SK-N-SH (cell line): ENCODE results near the gene TBX4. TPM values are rescaled to one million over a fixed set of nuclear protein-coding genes. Genes with fewer than 3 reads are reported as not detected.
"Not testable (repeated sequence)": the region's sequence is repeated elsewhere in the genome, so short reads cannot be mapped to it uniquely, and the experiment has no call there.

Experiments used
- CTCF ChIA-PET: fragments of 300-600, 350-600 bp; formaldehyde crosslinking; extraction: SDS; loops from one replicate; lab custom pipeline; 2021; lab: Yijun Ruan, JAX
- POLR2A ChIA-PET: fragments of 350-600 bp; sonication (Branson Sonifier 250); formaldehyde crosslinking; extraction: SDS; loops from one replicate; lab custom pipeline; 2020; ENCODE audit warnings: antibody characterized with exemption, inconsistent platforms; lab: Yijun Ruan, JAX
- DNase-seq: peaks from one replicate; pipeline ENCODE4 v3.0.0; 2012
- H2AFZ ChIP-seq: fragments of 200-600 bp; sonication (generic); 2 replicates; pipeline ENCODE4 v1.8.1; 2016; ENCODE audit warnings: antibody characterized with exemption, mild to moderate bottlenecking, low read depth
- H3F3A ChIP-seq: fragments of 200-600 bp; sonication (generic); replicated peaks from 2 replicates; pipeline ENCODE3; 2016; ENCODE audit warnings: antibody characterized with exemption, mild to moderate bottlenecking; ENCODE audit not compliant: insufficient read depth
- H3K27ac ChIP-seq, 2 experiments: fragments of 200-500 bp in 1 of 2; fragments of 200-600 bp in 1 of 2; sonication (Bioruptor generic) in 1 of 2; sonication (generic), shearing (Covaris generic) in 1 of 2; 2 replicates each; pipeline versions ENCODE4 v1.5.1 to v1.6.1; 2014 to 2016; ENCODE audit warnings: low read depth in 2 of 2, inconsistent platforms in 1 of 2, low read length in 1 of 2, mild to moderate bottlenecking in 1 of 2, mixed read lengths in 1 of 2
- H3K27me3 ChIP-seq: fragments of 200-600 bp; sonication (generic), shearing (Covaris generic); 2 replicates; pipeline ENCODE4 v1.6.1; 2016; ENCODE audit warnings: mixed run types; ENCODE audit not compliant: insufficient read depth
- H3K36me3 ChIP-seq, 2 experiments: fragments of 200-500 bp in 1 of 2; fragments of 200-600 bp in 1 of 2; sonication (Bioruptor generic) in 1 of 2; sonication (generic) in 1 of 2; replicated peaks in 1 of 2; 2 replicates each; pipeline versions ENCODE3 to v1.5.1; 2014 to 2016; ENCODE audit warnings: low read length in 1 of 2, mild to moderate bottlenecking in 1 of 2; ENCODE audit not compliant: insufficient read depth in 2 of 2, control insufficient read depth in 1 of 2
- H3K4me1 ChIP-seq, 2 experiments: fragments of 200-500 bp in 1 of 2; fragments of 200-600 bp in 1 of 2; sonication (Bioruptor generic) in 1 of 2; sonication (generic), shearing (Covaris generic) in 1 of 2; 2 replicates each; pipeline versions ENCODE4 v1.5.1 to v1.6.1; 2014 to 2016; ENCODE audit warnings: low read depth in 1 of 2, low read length in 1 of 2, mixed run types in 1 of 2; ENCODE audit not compliant: insufficient read depth in 2 of 2, control insufficient read depth in 1 of 2
- H3K4me2 ChIP-seq: fragments of 200-600 bp; sonication (generic), shearing (Covaris generic); 2 replicates; pipeline ENCODE4 v1.6.1; 2017; ENCODE audit warnings: mixed run types
- H3K4me3 ChIP-seq, 2 experiments: fragments of 200-500 bp in 1 of 2; fragments of 200-600 bp in 1 of 2; sonication (Bioruptor generic) in 1 of 2; sonication (generic), shearing (Covaris generic) in 1 of 2; 2 replicates each; pipeline versions ENCODE4 v1.5.1 to v1.8.1; 2014 to 2016; ENCODE audit warnings: low read depth in 2 of 2, inconsistent platforms in 1 of 2, low read length in 1 of 2, mild to moderate bottlenecking in 1 of 2, mixed read lengths in 1 of 2, moderate library complexity in 1 of 2
- H3K79me2 ChIP-seq: fragments of 200-600 bp; sonication (generic); 2 replicates; pipeline ENCODE4 v1.8.1; 2017; ENCODE audit warnings: mild to moderate bottlenecking; ENCODE audit not compliant: insufficient read depth
- H3K9ac ChIP-seq: fragments of 200-600 bp; sonication (generic); 2 replicates; pipeline ENCODE4 v1.6.1; 2017; ENCODE audit warnings: mixed run types
- H3K9me2 ChIP-seq: fragments of 200-600 bp; sonication (generic); 2 replicates; pipeline ENCODE4 v1.6.1; 2017; ENCODE audit warnings: mixed run types
- H3K9me3 ChIP-seq: fragments of 200-600 bp; sonication (generic); 2 replicates; pipeline ENCODE4 v1.6.1; 2017; ENCODE audit warnings: mixed run types, mild to moderate bottlenecking, moderate library complexity
- H4K20me1 ChIP-seq: fragments of 200-600 bp; sonication (generic); 2 replicates; pipeline ENCODE4 v1.6.1; 2017; ENCODE audit warnings: mild to moderate bottlenecking, mixed run types; ENCODE audit not compliant: insufficient read depth
- FOXJ3 ChIP-seq: sonication (generic); formaldehyde crosslinking; IDR thresholded peaks from 2 replicates; pipeline ENCODE4 v1.5.1; 2020; ENCODE audit warnings: mild to moderate bottlenecking, missing genetic modification reagents
- GATA2 ChIP-seq: sonication (generic); formaldehyde crosslinking; IDR thresholded peaks from 2 replicates; pipeline ENCODE4 v1.5.0; 2020; ENCODE audit warnings: mild to moderate bottlenecking, missing genetic modification reagents
- JUND ChIP-seq: IDR thresholded peaks from 2 replicates; pipeline ENCODE4 v1.4.0; 2012
- MEF2A ChIP-seq: IDR thresholded peaks from 2 replicates; pipeline ENCODE4 v1.4.0; 2012; ENCODE audit warnings: low read depth, borderline replicate concordance
- MXI1 ChIP-seq: IDR thresholded peaks from 2 replicates; pipeline ENCODE4 v1.6.1; 2012; ENCODE audit warnings: mild to moderate bottlenecking, low read depth, low read length, improper control_type of control experiment
- POLR2AphosphoS5 ChIP-seq: IDR thresholded peaks from 2 replicates; pipeline ENCODE4 v1.6.1; 2012; ENCODE audit warnings: low read depth, low read length
- TEAD4 ChIP-seq: IDR thresholded peaks from 2 replicates; pipeline ENCODE4 v1.4.0; 2012; ENCODE audit warnings: mild to moderate bottlenecking, borderline replicate concordance; ENCODE audit not compliant: insufficient read depth
- WGBS: methylation state at CpG from one replicate; pipeline ENCODE4 v1.1.6; 2017; ENCODE audit warnings: low lambda C conversion rate; 5-methylcytosine and 5-hydroxymethylcytosine counted together
- polyA plus RNA-seq, 3 experiments: library from polyadenylated mRNA; depleted of rRNA; stranded (reverse); fragments of >200 nt; gene quantifications; 2 replicates each; pipeline ENCODE4 v1.2.3, GENCODE V29; 2012
- TF ChIP-seq, protein P1 (sequence below): IDR thresholded peaks from 2 replicates; pipeline ENCODE4 v1.4.0; 2012; ENCODE audit warnings: low read depth, borderline replicate concordance
- TF ChIP-seq, protein P2 (sequence below): IDR thresholded peaks from 2 replicates; pipeline ENCODE4 v1.6.1; 2012; ENCODE audit warnings: mild to moderate bottlenecking, low read depth, low read length, moderate library complexity

Gene TBX4
- polyA plus RNA-seq, 1 of the 3 experiments (the other 2 are of a cell fraction), result 0.02 TPM

DNA sequence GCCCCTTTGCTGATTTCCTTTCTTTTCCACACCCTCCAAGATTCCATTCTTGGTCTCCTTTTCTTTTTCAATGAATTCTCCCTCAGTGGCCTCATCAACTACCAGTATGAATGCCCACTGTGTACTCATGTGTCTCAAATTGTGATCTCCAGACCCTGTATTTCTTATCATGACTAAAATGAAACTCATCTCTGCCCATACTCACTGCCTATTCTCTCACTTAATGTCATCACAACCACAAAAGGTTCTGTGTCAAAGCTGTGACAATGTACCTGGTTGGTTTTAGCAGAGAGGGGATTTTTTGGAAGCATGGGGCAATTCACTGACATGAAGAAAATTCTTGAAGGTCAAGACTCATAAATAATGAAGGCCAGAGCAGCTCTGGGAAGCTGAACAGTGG is 11.5 kb upstream of the TBX4 start:
- Histone ChIP-seq H3K36me3 (no peaks in the 10 kb centered on the region), H3K4me3 (no peak overlapping the region), H3K9me3 (peaks cover 7% of the 10 kb centered on the region; the same call in 1 of the 2 replicates), H3K4me2 (no peak overlapping the region), H3K4me1 (no peaks in the 10 kb centered on the region; a peak in 1 of 4 replicates), H3K27ac (no peak overlapping the region), H3K9ac (no peak overlapping the region), H3F3A (no peaks in the 10 kb centered on the region), H2AFZ (no peak overlapping the region), H3K27me3 (no peaks in the 10 kb centered on the region), H4K20me1 (no peaks in the 10 kb centered on the region), H3K79me2 (no peaks in the 10 kb centered on the region), H3K9me2 (no peaks in the 10 kb centered on the region)
- POLR2A ChIA-PET, result no interaction called here
- TF ChIP-seq MXI1 (no peak), POLR2AphosphoS5 (no peak), GATA2 (CRISPR knock-in tag) (no peak), TEAD4 (no peak), MEF2A (no peak), JUND (no peak), FOXJ3 (no peak)
- TF ChIP-seq, protein P1, sequence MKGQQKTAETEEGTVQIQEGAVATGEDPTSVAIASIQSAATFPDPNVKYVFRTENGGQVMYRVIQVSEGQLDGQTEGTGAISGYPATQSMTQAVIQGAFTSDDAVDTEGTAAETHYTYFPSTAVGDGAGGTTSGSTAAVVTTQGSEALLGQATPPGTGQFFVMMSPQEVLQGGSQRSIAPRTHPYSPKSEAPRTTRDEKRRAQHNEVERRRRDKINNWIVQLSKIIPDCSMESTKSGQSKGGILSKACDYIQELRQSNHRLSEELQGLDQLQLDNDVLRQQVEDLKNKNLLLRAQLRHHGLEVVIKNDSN, result no peak
- TF ChIP-seq, protein P2, sequence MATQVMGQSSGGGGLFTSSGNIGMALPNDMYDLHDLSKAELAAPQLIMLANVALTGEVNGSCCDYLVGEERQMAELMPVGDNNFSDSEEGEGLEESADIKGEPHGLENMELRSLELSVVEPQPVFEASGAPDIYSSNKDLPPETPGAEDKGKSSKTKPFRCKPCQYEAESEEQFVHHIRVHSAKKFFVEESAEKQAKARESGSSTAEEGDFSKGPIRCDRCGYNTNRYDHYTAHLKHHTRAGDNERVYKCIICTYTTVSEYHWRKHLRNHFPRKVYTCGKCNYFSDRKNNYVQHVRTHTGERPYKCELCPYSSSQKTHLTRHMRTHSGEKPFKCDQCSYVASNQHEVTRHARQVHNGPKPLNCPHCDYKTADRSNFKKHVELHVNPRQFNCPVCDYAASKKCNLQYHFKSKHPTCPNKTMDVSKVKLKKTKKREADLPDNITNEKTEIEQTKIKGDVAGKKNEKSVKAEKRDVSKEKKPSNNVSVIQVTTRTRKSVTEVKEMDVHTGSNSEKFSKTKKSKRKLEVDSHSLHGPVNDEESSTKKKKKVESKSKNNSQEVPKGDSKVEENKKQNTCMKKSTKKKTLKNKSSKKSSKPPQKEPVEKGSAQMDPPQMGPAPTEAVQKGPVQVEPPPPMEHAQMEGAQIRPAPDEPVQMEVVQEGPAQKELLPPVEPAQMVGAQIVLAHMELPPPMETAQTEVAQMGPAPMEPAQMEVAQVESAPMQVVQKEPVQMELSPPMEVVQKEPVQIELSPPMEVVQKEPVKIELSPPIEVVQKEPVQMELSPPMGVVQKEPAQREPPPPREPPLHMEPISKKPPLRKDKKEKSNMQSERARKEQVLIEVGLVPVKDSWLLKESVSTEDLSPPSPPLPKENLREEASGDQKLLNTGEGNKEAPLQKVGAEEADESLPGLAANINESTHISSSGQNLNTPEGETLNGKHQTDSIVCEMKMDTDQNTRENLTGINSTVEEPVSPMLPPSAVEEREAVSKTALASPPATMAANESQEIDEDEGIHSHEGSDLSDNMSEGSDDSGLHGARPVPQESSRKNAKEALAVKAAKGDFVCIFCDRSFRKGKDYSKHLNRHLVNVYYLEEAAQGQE, result no peak
- DNase-seq, result no peak
- CTCF ChIA-PET, result interaction anchor here (1.1 kb wide), 1 partner anchor 26 kb away, joined by 3 read pairs; no protein-coding TSS in a partner anchor

DNA sequence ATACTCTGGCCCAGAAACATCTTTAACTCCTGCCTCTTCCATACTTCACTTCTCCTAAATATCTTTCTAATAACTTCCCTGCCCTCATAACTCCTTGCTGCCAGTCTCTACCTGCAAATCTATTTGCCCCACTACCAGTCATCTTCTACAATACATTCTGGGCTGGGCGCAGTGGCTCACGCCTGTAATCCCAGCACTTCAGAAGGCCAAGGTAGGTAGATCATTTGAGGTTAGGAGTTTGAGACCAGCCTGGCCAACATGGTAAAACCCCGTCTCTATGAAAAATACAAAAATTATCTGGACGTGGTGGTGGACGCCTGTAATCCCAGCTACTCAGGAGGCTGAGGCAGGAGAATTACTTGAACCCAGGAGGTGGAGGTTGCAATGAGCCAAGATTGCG is 10.7 kb upstream of the TBX4 start:
- H3K9ac ChIP-seq, H3K4me1 ChIP-seq, H3K4me2 ChIP-seq, H3K9me2 ChIP-seq, H3K36me3 ChIP-seq, H3K27me3 ChIP-seq, H3K4me3 ChIP-seq, DNase-seq, POLR2A ChIA-PET, H3K27ac ChIP-seq, H4K20me1 ChIP-seq, H3K9me3 ChIP-seq, H3F3A ChIP-seq, H3K79me2 ChIP-seq, H2AFZ ChIP-seq: not testable (repeated sequence)
- 79% methylated on average over 6 of the region's 6 CpGs for WGBS
- CTCF ChIA-PET, result interaction anchor here (1.1 kb wide), 1 partner anchor 25 kb away, joined by 3 read pairs; no protein-coding TSS in a partner anchor
